ENCODE measurements around the gene ARL3.
"Not testable (repeated sequence)": the region's sequence is repeated elsewhere in the genome, so short reads cannot be mapped to it uniquely, and the experiment has no call there.

Gene ARL3

GRCh38 chr10:102670065-102670670, 44.0 kb downstream of the ARL3 start:
- no peak for DNase-seq

GRCh38 chr10:102669206-102670064, 44.8 kb downstream of the ARL3 start:
- peak; percentile 67 for DNase-seq

GRCh38 chr10:102668326-102669107, 45.7 kb downstream of the ARL3 start:
- peak; percentile 16 for DNase-seq

GRCh38 chr10:102667411-102667810, 46.8 kb downstream of the ARL3 start:
- DNase-seq = not testable (repeated sequence)

- peak; percentile 18 for DNase-seq
Observed at GRCh38 chr10:102665904-102666509, 48.2 kb downstream of the ARL3 start.

- peak; percentile 18 for DNase-seq
Observed at GRCh38 chr10:102661658-102662028, 52.6 kb downstream of the ARL3 start.

- DNase-seq = peak; percentile 18
Observed at GRCh38 chr10:102660888-102661657, 53.1 kb downstream of the ARL3 start.

GRCh38 chr10:102658802-102659201, 55.4 kb downstream of the ARL3 start:
- no peak for DNase-seq

- no peak for DNase-seq
Observed at GRCh38 chr10:102657984-102658724, 56.0 kb downstream of the ARL3 start.

GRCh38 chr10:102657451-102657850, 56.7 kb downstream of the ARL3 start:
- DNase-seq = no peak

- DNase-seq = no peak
Observed at GRCh38 chr10:102656791-102657371, 57.3 kb downstream of the ARL3 start.

- DNase-seq = no peak
Observed at GRCh38 chr10:102656026-102656425, 58.2 kb downstream of the ARL3 start.

GRCh38 chr10:102654969-102655368, 59.2 kb downstream of the ARL3 start:
- no peak for DNase-seq

- DNase-seq = no peak
Observed at GRCh38 chr10:102654566-102654965, 59.6 kb downstream of the ARL3 start.

- DNase-seq = no peak
Observed at GRCh38 chr10:102653060-102653459, 61.1 kb downstream of the ARL3 start.

GRCh38 chr10:102652170-102652916, 61.9 kb downstream of the ARL3 start:
- DNase-seq = no peak

- DNase-seq = no peak
Observed at GRCh38 chr10:102651455-102652169, 62.6 kb downstream of the ARL3 start.

- DNase-seq = no peak
Observed at GRCh38 chr10:102650655-102651454, 63.3 kb downstream of the ARL3 start.
